Sigmoid colon (tissue), 7 donors: ENCODE results near the gene ARPC5L. TPM values are rescaled to one million over a fixed set of nuclear protein-coding genes. Genes with fewer than 3 reads are reported as not detected.

Experiments used
- DNase-seq: peaks from one replicate; pipeline ENCODE4 v3.0.0-alpha.2; 2019
- H3K27ac ChIP-seq, 4 donors: fragments of 200-600 bp; sonication (generic); one replicate each; pipeline ENCODE4 v1.5.1; 2016 to 2019; ENCODE audit warnings: mild to moderate bottlenecking in 1 of 4
- H3K27me3 ChIP-seq, 3 donors: fragments of 200-600 bp; sonication (generic); one replicate each; pipeline ENCODE4 v1.5.1; 2019; ENCODE audit warnings: mild to moderate bottlenecking in 1 of 3
- H3K36me3 ChIP-seq, 4 donors: fragments of 200-600 bp; sonication (generic); one replicate each; pipeline ENCODE4 v1.5.1; 2016 to 2019
- H3K4me1 ChIP-seq, 4 donors: fragments of 200-600 bp; sonication (generic); one replicate each; pipeline ENCODE4 v1.5.1; 2017 to 2019
- H3K4me3 ChIP-seq, 4 donors: fragments of 200-600 bp; sonication (generic); one replicate each; pipeline ENCODE4 v1.5.1; 2017 to 2019; ENCODE audit warnings: mild to moderate bottlenecking in 2 of 4, moderate library complexity in 1 of 4
- H3K9me3 ChIP-seq, 4 donors: fragments of 200-600 bp in 3 of 4; sonication (generic) in 3 of 4; one replicate each; pipeline versions ENCODE4 v1.5.1 to v1.6.1; 2013 to 2019
- EP300 ChIP-seq, 4 donors: sonication (generic); formaldehyde crosslinking; IDR thresholded peaks; one replicate each; pipeline ENCODE4 v1.6.1; 2017; ENCODE audit warnings: antibody characterized with exemption in 4 of 4
- POLR2A ChIP-seq, 2 donors: fragments of 450-650 bp; IDR thresholded peaks; one replicate each; pipeline ENCODE4 v1.6.1; 2016; ENCODE audit warnings: antibody characterized with exemption in 2 of 2, mild to moderate bottlenecking in 2 of 2, moderate library complexity in 2 of 2
- POLR2AphosphoS5 ChIP-seq, 4 donors: sonication (generic); formaldehyde crosslinking; IDR thresholded peaks; one replicate each; pipeline ENCODE4 v1.6.1; 2017; ENCODE audit warnings: antibody characterized with exemption in 4 of 4
- WGBS, 2 donors: extraction: QIAGEN DNeasy Blood & Tissue Kit; methylation state at CpG; one replicate each; pipeline ENCODE4 v1.1.7; 2013; 5-methylcytosine and 5-hydroxymethylcytosine counted together
- intact Hi-C: fragments of 100-400 bp; cut with DNase I; formaldehyde crosslinking; loops from one replicate; pipeline ENCODE4 v1.15.1; 2023
- polyA plus RNA-seq, 3 donors: library from polyadenylated mRNA; stranded (reverse); fragments of 200-250 nt; gene quantifications; one replicate each; pipeline ENCODE4 v1.2.3, GENCODE V29; 2013
- total RNA-seq, 4 donors: library from RNA; depleted of rRNA; stranded (reverse); fragments of >200 nt; gene quantifications; one replicate each; pipeline ENCODE4 v1.1.0, GENCODE V29; 2016
- TF ChIP-seq, protein P1 (sequence below), 4 experiments: fragments of 450-650 bp in 3 of 4; fragments of 200-600 bp in 1 of 4; IDR thresholded peaks; one replicate each; pipeline ENCODE4 v1.5.1; 2016 to 2019; ENCODE audit warnings: antibody characterized with exemption in 4 of 4, mild to moderate bottlenecking in 3 of 4, moderate library complexity in 2 of 4
- donor health status: healthy with polysubstance abuse.
- donor health status: Bipolar disorder and iron deficiency.
- donor health status: healthy.

Gene ARPC5L
- total and polyA plus RNA-seq, 7 donors: 16.9 to 70.3 (median 26.2) TPM

DNA sequence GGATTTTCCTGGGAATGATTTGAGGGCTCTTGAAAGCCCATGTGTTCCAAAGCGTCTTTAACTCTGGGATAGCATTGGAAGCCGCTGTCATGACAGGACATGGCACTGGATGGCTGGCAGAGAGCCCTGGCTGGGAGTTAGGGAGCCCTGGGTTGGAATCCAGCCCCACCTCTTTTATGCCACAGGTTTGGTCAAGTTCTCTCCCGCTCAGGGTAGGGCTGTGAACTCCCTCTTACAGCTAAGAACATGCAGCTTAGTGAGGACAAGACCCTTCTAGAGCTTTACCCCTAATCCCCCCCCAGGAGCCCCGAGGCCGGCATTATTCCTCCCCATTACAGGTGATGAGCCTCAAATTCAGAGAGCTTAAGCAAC is 47.8 kb upstream of the ARPC5L start:
- H3K27ac ChIP-seq: peak overlapping the region; percentile 73 to 95 (median 80)
- H3K4me3 ChIP-seq: no peak overlapping the region
- no peak for DNase-seq
- TF ChIP-seq POLR2AphosphoS5 (IDR thresholded peaks at IDR 0.05) (no peak), POLR2A (IDR thresholded peaks at IDR 0.05) (no peak), EP300 (IDR thresholded peaks at IDR 0.05) (no peak)
- TF ChIP-seq, protein P1, sequence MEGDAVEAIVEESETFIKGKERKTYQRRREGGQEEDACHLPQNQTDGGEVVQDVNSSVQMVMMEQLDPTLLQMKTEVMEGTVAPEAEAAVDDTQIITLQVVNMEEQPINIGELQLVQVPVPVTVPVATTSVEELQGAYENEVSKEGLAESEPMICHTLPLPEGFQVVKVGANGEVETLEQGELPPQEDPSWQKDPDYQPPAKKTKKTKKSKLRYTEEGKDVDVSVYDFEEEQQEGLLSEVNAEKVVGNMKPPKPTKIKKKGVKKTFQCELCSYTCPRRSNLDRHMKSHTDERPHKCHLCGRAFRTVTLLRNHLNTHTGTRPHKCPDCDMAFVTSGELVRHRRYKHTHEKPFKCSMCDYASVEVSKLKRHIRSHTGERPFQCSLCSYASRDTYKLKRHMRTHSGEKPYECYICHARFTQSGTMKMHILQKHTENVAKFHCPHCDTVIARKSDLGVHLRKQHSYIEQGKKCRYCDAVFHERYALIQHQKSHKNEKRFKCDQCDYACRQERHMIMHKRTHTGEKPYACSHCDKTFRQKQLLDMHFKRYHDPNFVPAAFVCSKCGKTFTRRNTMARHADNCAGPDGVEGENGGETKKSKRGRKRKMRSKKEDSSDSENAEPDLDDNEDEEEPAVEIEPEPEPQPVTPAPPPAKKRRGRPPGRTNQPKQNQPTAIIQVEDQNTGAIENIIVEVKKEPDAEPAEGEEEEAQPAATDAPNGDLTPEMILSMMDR (IDR thresholded peaks at IDR 0.05): no peak
- peaks cover 0 to 43% (median 41%) of the 10 kb centered on the region in 4 donors for H3K4me1 ChIP-seq
- no peaks in the 10 kb centered on the region for H3K9me3 ChIP-seq
- intact Hi-C loops: no loop called here
- H3K27me3 ChIP-seq: no peaks in the 10 kb centered on the region
- WGBS, 2 donors: 75 to 90% methylated on average over 5 of the region's 5 CpGs
- peaks cover 0 to 10% (median 0%) of the 10 kb centered on the region in 4 donors for H3K36me3 ChIP-seq

DNA sequence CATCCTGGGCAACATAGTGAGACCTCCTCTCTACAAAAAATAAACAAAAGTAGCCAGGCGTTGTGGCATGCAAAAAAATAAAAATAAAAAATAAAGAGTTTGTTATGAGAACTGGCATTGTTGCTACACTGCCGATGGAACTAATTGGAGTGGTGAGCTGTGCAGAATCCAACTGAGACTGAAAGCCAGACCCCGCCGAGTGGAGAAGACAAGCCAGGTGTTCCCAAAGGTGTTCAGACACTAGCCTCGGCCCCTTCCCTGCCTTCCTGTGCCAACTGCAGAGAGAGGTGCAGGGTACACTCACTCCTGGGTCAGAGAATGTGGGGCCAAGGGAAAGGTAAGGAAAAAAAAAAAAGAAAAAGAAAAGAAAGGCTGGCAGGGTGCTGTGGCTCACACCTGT is 46.3 kb upstream of the ARPC5L start:
- DNase-seq: no peak
- H3K27ac ChIP-seq: no peak overlapping the region
- 90 to 91% methylated on average over 5 of the region's 5 CpGs for WGBS, 2 donors
- TF ChIP-seq POLR2AphosphoS5 (IDR thresholded peaks at IDR 0.05) (no peak), POLR2A (IDR thresholded peaks at IDR 0.05) (no peak), EP300 (IDR thresholded peaks at IDR 0.05) (no peak)
- TF ChIP-seq, protein P1 (IDR thresholded peaks at IDR 0.05): no peak
- intact Hi-C loops: no loop called here
- H3K4me1 ChIP-seq: peaks cover 0 to 39% (median 37%) of the 10 kb centered on the region in 4 donors
- H3K27me3 ChIP-seq: no peaks in the 10 kb centered on the region
- no peaks in the 10 kb centered on the region for H3K9me3 ChIP-seq
- no peaks in the 10 kb centered on the region for H3K36me3 ChIP-seq
- H3K4me3 ChIP-seq: no peak overlapping the region

DNA sequence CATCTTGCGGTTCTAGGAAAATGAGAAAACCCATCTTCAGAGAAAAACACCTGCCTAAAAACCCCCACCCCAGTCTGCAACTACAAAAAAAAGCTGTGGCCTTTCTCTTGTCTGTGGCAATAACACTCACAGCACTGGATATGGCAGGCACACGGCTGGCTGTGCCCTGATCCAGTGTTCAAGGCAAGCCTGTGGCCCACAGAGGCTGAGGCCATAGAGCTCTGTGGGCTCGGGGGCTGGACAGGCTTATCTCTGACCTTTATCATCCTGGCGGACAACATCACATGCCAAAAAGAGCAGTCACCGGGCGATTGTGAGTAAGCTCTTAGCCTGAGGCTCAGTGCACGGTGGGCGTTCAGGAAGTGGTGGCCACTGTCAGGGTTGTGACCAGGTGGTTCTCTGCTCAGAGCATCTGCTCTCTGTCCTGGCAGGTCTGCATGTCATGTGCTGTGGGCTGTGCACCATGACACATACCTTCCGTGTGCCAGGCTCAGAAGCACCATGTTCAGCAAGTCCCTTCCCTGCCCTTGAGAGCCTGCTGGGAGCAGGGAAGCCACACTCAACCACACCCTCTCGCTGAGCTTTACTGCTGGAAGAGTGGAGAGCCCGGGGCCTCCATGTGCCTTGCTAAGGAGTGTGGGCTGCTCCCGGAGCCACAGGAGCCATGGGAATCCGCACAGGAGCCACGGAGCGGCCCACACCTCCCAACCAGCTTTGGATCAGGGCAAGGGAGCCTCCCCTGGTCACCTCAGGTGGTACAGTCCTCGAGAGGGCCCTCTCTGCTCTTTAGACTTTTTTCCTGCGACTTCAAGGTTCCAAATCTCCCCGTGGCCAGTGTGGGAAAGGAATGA is 43.3 kb upstream of the ARPC5L start:
- no peak overlapping the region for H3K27ac ChIP-seq

DNA sequence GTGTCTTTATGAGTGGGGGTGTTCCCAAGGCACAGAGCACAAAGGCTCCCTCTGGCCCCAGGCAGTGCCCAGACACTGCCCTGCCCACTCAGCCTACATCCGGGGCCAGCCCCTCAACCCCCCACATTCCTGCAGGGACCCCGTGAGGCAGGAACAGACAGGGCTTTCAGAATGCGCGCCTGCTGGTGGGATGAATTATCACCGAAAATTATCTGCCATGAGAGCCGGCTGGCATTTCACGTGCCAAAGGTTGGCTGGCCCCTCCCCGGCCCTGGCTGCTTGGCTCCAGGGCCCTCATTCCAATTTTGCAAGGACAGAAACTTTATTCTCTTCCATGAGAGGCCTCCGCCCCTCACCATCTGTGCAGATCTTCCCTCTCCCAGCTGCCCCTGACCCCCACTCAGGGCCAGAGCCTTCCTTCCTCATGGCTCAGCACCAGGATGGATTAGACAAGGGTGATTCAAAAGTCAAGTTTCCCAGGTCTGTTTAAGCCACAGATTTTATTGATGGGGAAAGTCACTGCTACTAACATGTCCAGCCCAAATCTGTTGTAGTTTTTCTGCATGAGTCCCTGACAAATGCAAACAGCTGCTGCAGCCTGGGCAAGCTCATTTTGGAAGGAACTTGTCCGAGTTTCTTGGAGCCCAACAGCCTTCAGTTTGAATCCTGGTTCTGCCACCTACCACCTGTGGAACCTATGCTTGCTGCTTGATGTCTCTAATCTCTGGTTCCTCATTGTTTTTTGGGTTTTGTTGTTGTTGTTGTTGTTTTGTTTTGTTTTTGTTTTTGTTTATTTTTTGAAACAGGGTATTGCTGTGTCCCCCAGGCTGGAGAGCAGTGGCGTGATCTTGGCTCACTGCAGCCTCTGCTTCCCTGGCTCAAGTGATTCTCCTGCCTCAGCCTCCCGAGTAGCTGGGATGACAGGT is 41.0 kb upstream of the ARPC5L start:
- intact Hi-C loops: no loop called here
- TF ChIP-seq, protein P1 (IDR thresholded peaks at IDR 0.05): no peak
- TF ChIP-seq EP300 (IDR thresholded peaks at IDR 0.05): no peak
- TF ChIP-seq POLR2A (IDR thresholded peaks at IDR 0.05): no peak
- TF ChIP-seq POLR2AphosphoS5 (IDR thresholded peaks at IDR 0.05): no peak
- Histone ChIP-seq H3K27me3 (no peaks in the 10 kb centered on the region), H3K36me3 (no peaks in the 10 kb centered on the region), H3K4me3 (no peak overlapping the region), H3K4me1 (no peaks in the 10 kb centered on the region), H3K27ac (no peak overlapping the region), H3K9me3 (no peaks in the 10 kb centered on the region)
- no peak for DNase-seq
- WGBS, 2 donors: 74 to 84% methylated on average over 12 of the region's 12 CpGs

More for the DNA sequence above, 43.3 kb upstream of the ARPC5L start:
- Histone ChIP-seq H3K9me3 (no peaks in the 10 kb centered on the region), H3K36me3 (no peaks in the 10 kb centered on the region), H3K4me3 (no peak overlapping the region), H3K4me1 (peaks cover 0 to 8% (median 7%) of the 10 kb centered on the region in 4 donors), H3K27me3 (no peaks in the 10 kb centered on the region)
- intact Hi-C loops: no loop called here
- no peak for DNase-seq
- TF ChIP-seq, protein P1 (IDR thresholded peaks at IDR 0.05): no peak
- TF ChIP-seq POLR2A (IDR thresholded peaks at IDR 0.05) (no peak), POLR2AphosphoS5 (IDR thresholded peaks at IDR 0.05) (no peak), EP300 (IDR thresholded peaks at IDR 0.05) (no peak)
- WGBS, 2 donors: 50 to 70% methylated on average over 18 of the region's 18 CpGs
